Left colon (tissue), 2 donors: Measurements from ENCODE around the gene CAMK1. TPM values are rescaled to one million over a fixed set of nuclear protein-coding genes. Genes with fewer than 3 reads are reported as not detected.

Experiments
- ATAC-seq: fragments of 200-7000 bp; cut with Tn5 transposase; one replicate; pipeline ENCODE4 v1.9.1; 2020; ENCODE audit warnings: mild to moderate bottlenecking, moderate library complexity
- DNase-seq, 2 donors: peaks; one replicate each; pipeline ENCODE4 v3.0.0-alpha.2; 2020
- intact Hi-C, 2 donors: fragments of 100-400 bp; cut with DNase I in 1 of 2; cut with micrococcal nuclease in 1 of 2; formaldehyde crosslinking; loops; one replicate each; pipeline versions ENCODE4 v1.11.2 to v1.14.0; 2022; cut with DNase I, micrococcal nuclease
- total RNA-seq, 2 donors: library from RNA; stranded (reverse); fragmentation: NEBNext Ultra II Directional; extraction: Animal tissue kit (Norgen Biotek cat#: 25700); gene quantifications; one replicate each; pipeline ENCODE4 v1.2.1, GENCODE V29; 2021
- donor health status: DM: no; HTN: no; CAD: no.
- donor health status: DM: yes; HTN: yes; CAD: no.

Gene CAMK1
- total RNA-seq, 2 donors from 2014 or later = 8.2 to 10.9 TPM

DNA sequence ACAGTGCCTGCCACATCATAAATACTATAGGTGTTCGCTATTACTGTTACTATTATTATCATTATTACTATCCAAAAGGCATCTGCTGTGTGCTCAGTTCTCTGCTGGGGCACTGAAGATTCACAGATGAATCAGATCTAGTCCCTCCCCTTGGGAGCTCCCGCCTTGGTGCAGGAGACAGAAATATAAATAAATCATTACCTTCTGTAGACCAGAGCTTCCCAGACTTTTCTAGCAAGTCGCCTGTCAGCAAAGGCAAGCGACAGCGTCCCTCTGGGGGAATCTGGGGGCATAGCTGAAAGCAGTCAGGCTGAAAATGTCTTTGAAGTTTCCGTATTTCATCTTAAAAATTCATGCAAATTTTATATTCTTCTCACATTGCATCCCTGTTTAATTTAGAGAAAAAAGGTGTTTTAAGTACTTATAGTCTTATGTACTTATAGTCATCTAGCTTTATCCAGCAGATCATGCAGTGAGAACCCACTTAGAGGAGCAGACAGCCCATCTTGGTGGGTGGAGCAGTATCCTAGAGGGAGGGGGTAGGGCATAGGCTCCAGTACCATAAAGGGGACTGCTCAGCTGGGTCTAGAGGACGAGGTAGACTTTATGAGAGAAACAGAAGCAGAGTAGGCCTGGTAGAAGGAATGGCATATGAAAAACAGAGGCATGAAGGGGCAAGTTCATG lies 48.6 kb downstream of the CAMK1 start:
- ATAC-seq (no peak), DNase-seq (no peak)
- intact Hi-C loops = no loop called here

DNA sequence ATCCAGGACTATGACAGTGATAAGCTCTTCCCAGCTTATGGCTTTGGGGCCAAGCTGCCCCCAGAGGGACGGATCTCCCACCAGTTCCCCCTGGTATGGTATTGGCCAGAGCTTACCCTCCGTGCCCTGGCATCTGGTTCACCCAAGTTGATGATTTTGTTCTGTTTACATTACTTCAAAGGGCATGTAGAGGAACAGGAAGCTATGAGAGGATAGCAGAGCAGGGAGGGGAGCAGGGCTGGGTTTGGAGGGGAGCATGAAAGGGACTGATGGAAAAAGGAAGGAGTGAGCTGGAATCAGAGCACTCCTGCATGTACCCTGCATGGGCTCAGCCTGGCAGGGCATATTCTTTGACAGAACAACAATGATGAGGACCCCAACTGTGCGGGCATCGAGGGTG lies 51.6 kb downstream of the CAMK1 start:
- intact Hi-C loops = no loop called here
- DNase-seq (no peak), ATAC-seq (no peak)

DNA sequence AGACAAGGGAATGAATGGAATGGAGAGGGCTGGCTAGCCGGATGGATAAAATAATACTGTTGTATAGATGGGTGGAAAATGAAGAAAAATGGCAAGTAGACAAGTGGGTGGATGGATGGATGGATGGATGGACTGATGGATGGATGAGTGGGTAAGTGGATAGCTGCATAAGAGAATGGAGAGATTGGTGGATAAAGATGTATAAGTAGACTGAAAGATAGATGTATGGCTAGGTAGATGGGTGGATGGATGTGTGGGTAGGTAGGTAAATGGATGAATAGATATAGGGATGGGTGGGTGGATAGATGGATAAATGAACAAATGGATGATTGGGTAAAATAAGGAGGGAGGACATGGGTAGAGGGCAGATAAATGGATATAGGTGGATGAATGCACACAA lies 52.2 kb downstream of the CAMK1 start:
- DNase-seq (no peak), ATAC-seq (no peak)
- intact Hi-C loops = no loop called here

DNA sequence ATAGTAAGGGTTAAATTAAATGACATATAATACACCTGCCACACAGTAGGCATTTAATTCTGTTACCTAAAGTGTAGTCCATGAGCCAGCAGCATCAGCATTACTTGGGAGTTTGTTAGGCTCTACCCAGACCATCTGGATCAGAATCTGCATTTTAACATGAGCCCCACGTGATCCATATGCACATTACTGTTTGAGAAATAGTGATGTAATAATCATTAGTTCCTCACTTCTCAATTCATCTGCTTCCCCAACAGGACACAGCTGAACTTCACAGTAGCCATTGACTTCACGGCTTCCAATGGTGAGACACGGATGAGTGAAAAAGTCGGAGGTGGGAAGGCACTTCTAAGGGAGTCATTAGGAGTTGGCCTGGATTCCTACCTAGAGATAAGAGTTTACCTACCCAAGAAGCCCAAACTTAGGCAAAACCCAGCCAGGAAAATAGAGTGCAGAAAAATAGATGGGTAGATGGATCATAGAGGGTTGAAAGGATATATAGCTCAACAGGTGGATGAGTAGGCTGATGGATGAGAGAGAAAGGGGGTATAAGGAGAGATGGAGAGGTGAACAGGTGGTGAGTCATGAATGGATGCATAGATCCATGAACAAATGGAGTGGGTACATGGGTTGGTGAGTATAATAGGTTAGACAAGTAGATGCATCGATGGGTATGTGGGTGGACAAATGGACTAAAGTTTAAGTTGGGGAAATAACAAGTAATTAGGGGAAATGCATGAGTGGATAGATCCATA lies 52.8 kb downstream of the CAMK1 start:
- ATAC-seq (no peak), DNase-seq (no peak)
- intact Hi-C loops = no loop called here

DNA sequence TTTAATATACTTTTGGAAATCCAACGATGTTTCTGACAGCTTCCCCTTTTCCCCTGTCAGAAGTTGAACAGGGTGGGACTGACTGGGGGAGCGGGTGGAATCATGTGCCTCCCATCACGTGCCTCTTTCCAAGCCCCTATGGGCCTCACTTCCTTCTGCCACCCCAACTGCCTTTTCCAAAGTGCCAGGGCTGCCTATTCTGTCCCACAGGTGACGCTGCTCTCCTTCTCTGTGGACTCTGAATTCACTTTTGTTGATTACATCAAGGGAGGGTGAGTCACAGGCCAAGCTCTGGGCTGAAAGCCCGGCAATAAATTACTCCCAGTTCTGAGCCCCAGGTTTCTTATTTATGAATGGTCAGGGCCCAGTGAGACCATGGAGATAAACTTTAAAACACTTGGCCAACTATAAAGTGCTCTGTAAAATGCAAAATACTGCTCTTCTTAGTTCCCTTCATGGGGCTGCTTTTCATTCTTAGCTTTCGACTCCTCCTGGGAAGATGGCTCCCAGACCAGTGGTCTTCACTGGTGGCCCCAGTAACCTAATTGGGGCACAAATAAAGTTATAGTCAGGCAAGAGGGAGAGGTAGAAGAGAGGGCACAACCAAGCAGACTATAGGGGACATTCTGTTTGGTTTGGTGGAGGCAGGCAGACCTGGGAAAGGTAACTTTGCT lies 53.8 kb downstream of the CAMK1 start:
- DNase-seq (peak; percentile 66 to 78), ATAC-seq (peak; percentile 99)
- intact Hi-C loops = no loop called here

DNA sequence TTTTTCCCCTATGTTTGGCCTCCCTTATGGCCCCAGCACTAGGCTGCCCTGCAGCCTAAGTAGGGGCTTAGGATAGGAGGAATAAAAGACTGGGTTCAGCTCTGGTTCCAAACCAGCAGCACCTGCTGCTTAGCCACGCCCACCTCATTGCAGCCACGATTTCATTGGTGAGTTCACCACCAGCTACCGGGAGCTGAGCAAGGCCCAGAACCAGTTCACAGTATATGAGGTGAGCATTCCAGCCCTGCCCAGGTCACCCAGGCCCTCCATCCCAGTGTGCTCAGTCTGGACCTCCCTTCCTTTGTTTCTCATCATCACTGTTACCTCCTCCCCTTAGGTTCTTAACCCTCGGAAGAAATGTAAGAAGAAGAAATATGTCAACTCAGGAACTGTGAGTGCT lies 54.6 kb downstream of the CAMK1 start:
- DNase-seq (peak in 1 of 2 donors; percentile 31), ATAC-seq (peak; percentile 62)
- intact Hi-C loops = no loop called here

DNA sequence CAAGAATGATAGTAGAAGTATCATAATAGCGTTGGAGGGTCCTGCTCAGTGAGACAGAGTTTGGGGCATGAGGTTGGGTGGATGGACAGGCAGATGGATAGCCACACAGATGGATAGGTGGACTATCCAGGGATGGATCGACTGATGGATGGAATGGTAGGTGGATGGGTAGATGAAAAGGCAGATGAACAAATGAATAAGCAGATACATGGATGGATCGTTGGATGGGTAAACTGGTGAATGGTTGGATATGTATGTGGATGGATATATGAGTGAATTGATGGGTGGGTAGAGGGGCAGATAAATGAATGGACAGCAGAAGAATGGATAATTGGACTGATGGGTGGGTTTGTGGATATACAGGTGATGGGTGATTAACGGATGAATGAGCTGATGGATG lies 56.6 kb downstream of the CAMK1 start:
- ATAC-seq (no peak), DNase-seq (no peak)
- intact Hi-C loops = no loop called here

DNA sequence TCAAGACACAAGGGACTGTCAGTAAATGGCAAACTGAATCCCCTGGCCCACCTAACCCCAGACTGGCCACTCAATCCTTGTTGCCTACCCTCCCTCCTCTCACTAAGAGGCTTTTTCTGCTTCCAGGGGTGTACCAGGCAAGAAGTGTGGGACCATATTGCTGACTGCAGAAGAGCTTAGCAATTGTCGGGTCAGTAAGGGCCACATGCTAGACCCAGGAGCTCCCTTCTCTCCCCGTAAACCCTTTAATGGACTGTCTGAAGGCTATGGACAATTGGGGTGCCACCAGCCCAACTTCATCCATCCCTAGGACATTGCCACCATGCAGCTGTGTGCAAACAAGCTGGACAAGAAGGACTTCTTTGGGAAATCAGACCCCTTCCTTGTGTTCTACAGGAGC lies 57.3 kb downstream of the CAMK1 start:
- no peak for ATAC-seq
- intact Hi-C loops = no loop called here
- DNase-seq = no peak

DNA sequence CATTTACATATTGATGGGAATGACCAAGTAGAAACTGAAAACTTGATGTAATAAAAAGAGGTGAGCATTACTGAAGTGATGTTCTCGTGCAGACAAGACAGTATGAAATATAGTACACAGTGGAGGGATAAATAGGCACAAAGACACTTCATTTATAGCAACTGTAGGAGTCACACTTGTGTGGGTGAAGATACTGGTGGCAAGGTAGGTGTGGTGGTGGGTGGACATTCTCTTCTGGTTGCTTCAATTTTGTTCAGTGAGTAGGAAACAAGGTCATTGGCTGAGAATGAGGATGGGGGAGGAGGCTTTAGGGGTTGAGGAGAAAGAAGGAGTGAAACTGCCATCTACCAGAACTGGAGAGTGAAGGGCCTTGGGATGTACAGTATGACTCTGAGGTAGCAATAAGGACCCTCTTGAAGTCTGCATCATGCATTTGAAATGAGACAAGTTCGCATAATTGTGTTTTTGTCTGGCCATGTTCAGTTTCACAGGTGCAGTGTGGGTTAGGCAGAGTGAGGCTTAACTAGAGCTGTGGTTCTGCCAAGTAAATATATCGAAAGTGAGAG lies 59.5 kb downstream of the CAMK1 start:
- ATAC-seq (no peak), DNase-seq (no peak)
- intact Hi-C loops = no loop called here

Other genes with a start within 250 kb of the CAMK1 start
- gene LHFPL4, start 216.1 kb downstream of the CAMK1 start, total RNA-seq = under 1 TPM; 0.70 to 0.73 TPM
- gene MTMR14, start 120.4 kb downstream of the CAMK1 start, total RNA-seq = 10 to 100 TPM; 38.1 to 44.5 TPM
- gene CPNE9, start 66.1 kb downstream of the CAMK1 start, total RNA-seq = not detected
- 10 to 100 TPM; 14.0 to 15.9 TPM for gene BRPF1, start 38.2 kb downstream of the CAMK1 start, total RNA-seq
- gene OGG1, start 20.0 kb downstream of the CAMK1 start, total RNA-seq = 10 to 100 TPM; 23.8 to 25.0 TPM
- gene TADA3, start 22.5 kb upstream of the CAMK1 start, total RNA-seq = 10 to 100 TPM; 54.1 to 67.0 TPM
- gene ARPC4, start 23.1 kb upstream of the CAMK1 start, total RNA-seq = 100 to 1,000 TPM; 215 to 222 TPM
- 10 to 100 TPM; 40.2 to 47.1 TPM for gene TTLL3, start 40.3 kb upstream of the CAMK1 start, total RNA-seq
- 10 to 100 TPM; 27.3 to 29.9 TPM for gene RPUSD3, start 74.1 kb upstream of the CAMK1 start, total RNA-seq
- gene CIDEC, start 110.3 kb upstream of the CAMK1 start, total RNA-seq = 10 to 100 TPM; 24.6 to 26.2 TPM
- gene JAGN1, start 120.7 kb upstream of the CAMK1 start, total RNA-seq = 10 to 100 TPM; 40.9 to 41.7 TPM
- 10 to 100 TPM; 87.3 to 88.7 TPM for gene IL17RE, start 132.9 kb upstream of the CAMK1 start, total RNA-seq
- 10 to 100 TPM; 33.4 to 37.8 TPM for gene IL17RC, start 147.2 kb upstream of the CAMK1 start, total RNA-seq
- gene CRELD1, start 163.9 kb upstream of the CAMK1 start, total RNA-seq = 10 to 100 TPM; 18.8 to 23.8 TPM
- 1 to 10 TPM; 1.1 to 1.2 TPM for gene PRRT3, start 182.5 kb upstream of the CAMK1 start, total RNA-seq
- gene EMC3, start 216.9 kb upstream of the CAMK1 start, total RNA-seq = 10 to 100 TPM; 82.5 to 88.5 TPM